Thoracic aorta (tissue), 2 donors: ENCODE data around the gene PXDN. TPM values are rescaled to one million over a fixed set of nuclear protein-coding genes. Genes with fewer than 3 reads are reported as not detected.

Experiments
- ATAC-seq: fragments of 150-250 bp; one replicate; pipeline ENCODE4 v1.8.0; 2017; ENCODE audit warnings: low read depth; ENCODE audit not compliant: insufficient number of reproducible peaks, low FRiP score
- DNase-seq: peaks from one replicate; pipeline ENCODE4 v3.0.0-alpha.2; 2020; ENCODE audit warnings: low spot score
- H3K27ac ChIP-seq, 2 donors: fragments of 200-600 bp; sonication (generic); 1 replicate in 1 of 2; 2 replicates in 1 of 2; pipeline ENCODE4 v1.5.1; 2016; ENCODE audit warnings: mild to moderate bottlenecking in 2 of 2, moderate library complexity in 2 of 2
- H3K27me3 ChIP-seq: fragments of 200-600 bp; sonication (generic); replicated peaks from 2 replicates; pipeline ENCODE4 v1.6.0; 2016; ENCODE audit warnings: mild to moderate bottlenecking; ENCODE audit not compliant: insufficient read depth
- H3K36me3 ChIP-seq: fragments of 200-600 bp; sonication (generic); one replicate; pipeline ENCODE4 v1.5.1; 2016
- H3K4me1 ChIP-seq, 2 donors: fragments of 200-600 bp; sonication (generic); 1 replicate in 1 of 2; 2 replicates in 1 of 2; pipeline versions ENCODE4 v1.5.1 to v1.6.0; 2016; ENCODE audit warnings: low read depth in 2 of 2, mild to moderate bottlenecking in 1 of 2; ENCODE audit not compliant: control insufficient read depth in 1 of 2
- H3K4me3 ChIP-seq: fragments of 200-600 bp; sonication (generic); 2 replicates; pipeline ENCODE4 v1.5.1; 2016; ENCODE audit warnings: mild to moderate bottlenecking
- H3K9me3 ChIP-seq: fragments of 200-600 bp; sonication (generic); 2 replicates; pipeline ENCODE4 v1.5.1; 2016
- total RNA-seq, 2 donors: library from RNA; depleted of rRNA; stranded (reverse); fragments of >200 nt; gene quantifications; one replicate each; pipeline versions ENCODE4 v1.1.0 to v1.2.3, GENCODE V29; 2016
- TF ChIP-seq, protein P1 (sequence below): fragments of 200-600 bp; sonication (generic); IDR thresholded peaks from one replicate; pipeline ENCODE4 v1.5.1; 2019; ENCODE audit warnings: antibody characterized with exemption

Gene PXDN
- total RNA-seq, 2 donors from 2014 or later = 97.5 to 114 TPM

DNA sequence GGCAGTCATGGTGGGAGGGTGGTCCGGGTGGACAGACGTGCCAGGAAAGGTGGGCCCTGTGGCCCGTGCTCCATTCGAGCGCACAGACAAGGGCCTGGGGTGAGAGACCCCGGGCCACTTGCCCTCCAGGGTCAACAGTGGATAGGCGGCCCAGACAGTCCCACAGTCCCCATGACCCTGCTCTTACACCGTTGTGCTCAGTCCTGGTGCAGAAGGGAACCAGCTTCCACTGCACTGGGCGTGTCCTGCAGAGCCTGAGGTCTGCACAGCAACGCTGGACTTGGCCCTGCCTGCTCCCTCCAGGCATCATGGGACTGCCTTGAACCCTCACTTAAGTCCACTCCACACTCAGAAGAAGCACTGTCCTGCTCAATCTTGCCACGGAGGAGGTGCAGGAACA lies 52.0 kb downstream of the PXDN start:
- H3K27ac ChIP-seq = no peak overlapping the region
- H3K27me3 ChIP-seq = no peaks in the 10 kb centered on the region
- H3K4me1 ChIP-seq = peaks cover 0 to 3% of the 10 kb centered on the region in 2 donors
- ATAC-seq (no peak), DNase-seq (no peak)
- H3K9me3 ChIP-seq = no peaks in the 10 kb centered on the region
- TF ChIP-seq, protein P1, sequence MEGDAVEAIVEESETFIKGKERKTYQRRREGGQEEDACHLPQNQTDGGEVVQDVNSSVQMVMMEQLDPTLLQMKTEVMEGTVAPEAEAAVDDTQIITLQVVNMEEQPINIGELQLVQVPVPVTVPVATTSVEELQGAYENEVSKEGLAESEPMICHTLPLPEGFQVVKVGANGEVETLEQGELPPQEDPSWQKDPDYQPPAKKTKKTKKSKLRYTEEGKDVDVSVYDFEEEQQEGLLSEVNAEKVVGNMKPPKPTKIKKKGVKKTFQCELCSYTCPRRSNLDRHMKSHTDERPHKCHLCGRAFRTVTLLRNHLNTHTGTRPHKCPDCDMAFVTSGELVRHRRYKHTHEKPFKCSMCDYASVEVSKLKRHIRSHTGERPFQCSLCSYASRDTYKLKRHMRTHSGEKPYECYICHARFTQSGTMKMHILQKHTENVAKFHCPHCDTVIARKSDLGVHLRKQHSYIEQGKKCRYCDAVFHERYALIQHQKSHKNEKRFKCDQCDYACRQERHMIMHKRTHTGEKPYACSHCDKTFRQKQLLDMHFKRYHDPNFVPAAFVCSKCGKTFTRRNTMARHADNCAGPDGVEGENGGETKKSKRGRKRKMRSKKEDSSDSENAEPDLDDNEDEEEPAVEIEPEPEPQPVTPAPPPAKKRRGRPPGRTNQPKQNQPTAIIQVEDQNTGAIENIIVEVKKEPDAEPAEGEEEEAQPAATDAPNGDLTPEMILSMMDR = no peak
- no peak overlapping the region for H3K4me3 ChIP-seq
- H3K36me3 ChIP-seq = peaks cover 3% of the 10 kb centered on the region

DNA sequence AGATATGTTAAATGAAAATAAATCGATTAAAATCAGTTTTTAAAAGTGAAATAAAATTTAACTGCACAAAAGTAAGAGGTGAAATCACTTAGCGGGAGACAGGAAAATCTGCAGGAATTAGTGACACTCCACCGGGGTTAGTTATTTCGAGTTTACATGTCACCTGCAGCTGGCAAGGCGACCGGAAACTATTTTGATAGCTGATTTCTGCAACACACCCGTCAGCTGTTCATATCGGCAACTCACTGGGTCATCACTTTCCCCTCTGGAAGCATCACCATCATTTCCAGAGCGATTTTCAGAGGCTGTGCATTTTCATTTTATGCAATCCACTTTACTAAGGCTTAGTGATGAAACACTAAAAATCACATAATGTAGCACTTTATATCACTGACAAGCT lies 52.9 kb downstream of the PXDN start:
- TF ChIP-seq, protein P1 = no peak
- Histone ChIP-seq H3K27ac (no peak overlapping the region), H3K9me3 (no peaks in the 10 kb centered on the region), H3K36me3 (peaks cover 9% of the 10 kb centered on the region), H3K4me3 (no peak overlapping the region), H3K4me1 (peaks cover under 1 to 2% of the 10 kb centered on the region in 2 donors), H3K27me3 (no peaks in the 10 kb centered on the region)
- DNase-seq (no peak), ATAC-seq (no peak)

DNA sequence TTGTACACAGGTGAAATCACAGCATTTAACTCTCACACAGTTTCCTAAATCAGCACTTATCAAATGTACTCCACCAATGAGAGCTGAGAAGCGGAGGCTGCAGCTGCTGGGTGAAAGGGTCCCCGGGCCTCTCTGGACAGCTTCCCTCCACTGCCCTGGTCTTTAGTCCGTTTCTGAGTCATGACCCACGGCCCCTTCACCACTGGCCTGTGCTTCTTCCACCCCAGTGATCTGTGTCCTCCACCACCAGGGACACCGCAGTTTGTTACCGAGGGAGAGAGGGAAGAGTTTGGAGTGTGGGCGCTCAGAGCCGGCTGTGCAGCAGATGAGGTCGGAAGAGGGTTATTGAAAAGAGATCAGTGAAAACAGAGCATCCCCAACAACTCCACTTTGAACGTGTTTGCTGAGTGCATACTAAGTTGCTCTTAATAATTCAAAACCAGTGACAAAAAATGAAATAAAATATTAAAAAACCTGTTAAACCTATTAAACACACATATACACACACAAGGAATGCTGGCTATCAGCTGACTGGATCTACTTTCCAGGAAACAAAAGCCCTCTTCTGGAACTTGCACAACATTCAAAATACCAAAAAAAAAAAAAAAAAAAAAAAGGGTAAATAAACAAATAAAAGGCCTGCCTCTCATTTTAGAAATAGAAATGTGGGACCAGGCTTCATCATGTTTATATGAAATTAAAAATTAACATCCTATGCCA lies 54.1 kb downstream of the PXDN start:
- Histone ChIP-seq H3K4me3 (no peak overlapping the region), H3K27me3 (no peaks in the 10 kb centered on the region), H3K9me3 (no peaks in the 10 kb centered on the region), H3K4me1 (peaks cover 5 to 10% of the 10 kb centered on the region in 2 donors), H3K27ac (no peak overlapping the region), H3K36me3 (peaks cover 9% of the 10 kb centered on the region)
- no peak for ATAC-seq
- TF ChIP-seq, protein P1 = no peak
- DNase-seq = no peak

DNA sequence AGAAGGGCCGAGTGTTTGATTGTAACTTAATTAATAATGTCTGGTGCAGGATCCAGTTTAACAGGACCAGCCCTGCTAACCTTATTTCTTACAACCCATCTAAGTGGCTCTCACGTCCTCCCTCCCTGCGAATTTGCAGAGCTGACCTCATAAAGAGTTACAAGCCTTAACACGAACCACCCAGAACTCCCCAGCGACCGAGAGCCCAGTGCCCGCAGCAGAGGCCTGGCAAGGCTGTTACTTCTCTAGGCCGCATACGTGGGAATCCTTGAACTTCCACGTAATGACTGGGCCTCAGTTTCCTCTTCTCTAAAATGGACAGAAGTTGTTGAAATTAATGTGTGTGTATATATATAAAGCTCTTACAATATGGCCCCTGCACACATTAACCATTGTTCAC lies 55.5 kb downstream of the PXDN start:
- H3K9me3 ChIP-seq = no peaks in the 10 kb centered on the region
- DNase-seq (no peak), ATAC-seq (no peak)
- peaks cover 5 to 10% of the 10 kb centered on the region in 2 donors for H3K4me1 ChIP-seq
- no peak overlapping the region for H3K27ac ChIP-seq
- TF ChIP-seq, protein P1 = no peak
- no peak overlapping the region for H3K4me3 ChIP-seq
- H3K36me3 ChIP-seq = peaks cover 9% of the 10 kb centered on the region
- no peaks in the 10 kb centered on the region for H3K27me3 ChIP-seq

DNA sequence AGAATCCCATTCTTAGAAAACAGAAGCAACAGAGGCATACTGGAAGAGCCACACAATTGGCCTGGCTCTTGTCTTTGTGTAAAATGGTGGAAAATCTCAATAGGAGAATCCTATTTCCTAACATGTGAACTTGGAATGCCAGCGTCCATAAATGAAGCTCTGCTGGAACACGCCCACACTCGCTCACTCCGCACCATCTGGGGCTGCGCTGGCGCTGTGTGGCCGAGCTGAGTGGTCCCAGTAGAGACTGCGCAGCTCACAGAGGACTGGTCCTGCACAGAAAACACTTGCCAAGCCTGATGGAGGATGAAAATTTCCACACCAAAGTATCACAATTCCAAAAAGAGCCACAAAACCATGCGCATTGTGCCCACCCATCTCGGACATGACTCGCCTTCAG lies 56.2 kb downstream of the PXDN start:
- Histone ChIP-seq H3K27ac (no peak overlapping the region), H3K4me1 (peaks cover 5 to 10% of the 10 kb centered on the region in 2 donors), H3K27me3 (no peaks in the 10 kb centered on the region), H3K4me3 (no peak overlapping the region), H3K9me3 (no peaks in the 10 kb centered on the region), H3K36me3 (peaks cover 9% of the 10 kb centered on the region)
- DNase-seq = no peak
- no peak for ATAC-seq
- TF ChIP-seq, protein P1 = no peak
